K562 (cell line): Measurements from ENCODE around the gene TMA7B. TPM values are rescaled to one million over a fixed set of nuclear protein-coding genes. Genes with fewer than 3 reads are reported as not detected.

Experiments
- BCL6 ChIP-seq: fragments of 250-450 bp; sonication (Bioruptor Pico); IDR thresholded peaks from 2 replicates; pipeline ENCODE4 v1.4.0; 2020
- BCOR ChIP-seq: fragments of 450-650 bp; IDR thresholded peaks from 2 replicates; pipeline ENCODE4 v1.6.1; 2016
- CHCHD3 ChIP-seq: fragments of 250-450 bp; sonication (Bioruptor Pico); IDR thresholded peaks from 2 replicates; pipeline ENCODE4 v2.1.2; 2022; ENCODE audit warnings: mild to moderate bottlenecking
- FIP1L1 ChIP-seq: fragments of 200-400 bp; formaldehyde crosslinking; IDR thresholded peaks from 2 replicates; pipeline ENCODE4 v1.6.1; 2018; ENCODE audit warnings: mild to moderate bottlenecking, low read depth, low read length; ENCODE audit not compliant: poor library complexity, severe bottlenecking
- FUS ChIP-seq: fragments of 200-400 bp; formaldehyde crosslinking; optimal IDR thresholded peaks from 2 replicates; pipeline ENCODE3; 2017; ENCODE audit warnings: low read depth, low read length
- MAFK ChIP-seq: IDR thresholded peaks from 2 replicates; pipeline ENCODE4 v1.6.1; 2011; ENCODE audit warnings: low read length, improper control_type of control experiment
- MECOM ChIP-seq: fragments of 250-450 bp; sonication (Bioruptor Pico); IDR thresholded peaks from 2 replicates; pipeline ENCODE4 v1.8.0; 2022; ENCODE audit warnings: inconsistent platforms
- NFIX ChIP-seq: fragments of 250-450 bp; sonication (Bioruptor Pico); IDR thresholded peaks from 2 replicates; pipeline ENCODE4 v1.4.0; 2020; ENCODE audit warnings: low read depth, mild to moderate bottlenecking, moderate library complexity
- NR1H2 ChIP-seq: sonication (generic); formaldehyde crosslinking; IDR thresholded peaks from 2 replicates; pipeline ENCODE4 v1.4.0; 2020; ENCODE audit warnings: mild to moderate bottlenecking, missing genetic modification reagents
- PHTF2 ChIP-seq: fragments of 250-450 bp; sonication (Bioruptor Pico); IDR thresholded peaks from 2 replicates; pipeline ENCODE4 v1.5.0; 2021; ENCODE audit warnings: mild to moderate bottlenecking
- POLR2AphosphoS5 ChIP-seq: IDR thresholded peaks from 2 replicates; pipeline ENCODE4 v1.6.1; 2011; ENCODE audit warnings: mild to moderate bottlenecking, low read depth, low read length, moderate library complexity; ENCODE audit not compliant: control insufficient read depth, insufficient read depth
- RCOR1 ChIP-seq, 2 experiments: IDR thresholded peaks; 2 replicates each; pipeline ENCODE4 v1.6.1; 2012; ENCODE audit warnings: low read depth in 2 of 2, low read length in 2 of 2, borderline replicate concordance in 1 of 2, improper control_type of control experiment in 1 of 2
- SRSF3 ChIP-seq: fragments of 200-400 bp; formaldehyde crosslinking; IDR thresholded peaks from 2 replicates; pipeline ENCODE4 v1.6.1; 2016; ENCODE audit warnings: mild to moderate bottlenecking, low read length, moderate library complexity; ENCODE audit not compliant: insufficient read depth
- TBL1XR1 ChIP-seq, 2 experiments: IDR thresholded peaks; 2 replicates each; pipeline ENCODE4 v1.6.1; 2012; ENCODE audit warnings: improper control_type of control experiment in 2 of 2, low read length in 2 of 2, mild to moderate bottlenecking in 1 of 2
- ZEB2 ChIP-seq: fragments of 450-650 bp; IDR thresholded peaks from 2 replicates; pipeline ENCODE4 v1.6.1; 2016
- ZFP36 ChIP-seq: fragments of 150-350 bp; IDR thresholded peaks from 2 replicates; pipeline ENCODE4 v1.6.1; 2018; ENCODE audit warnings: low read length, low read depth; ENCODE audit not compliant: partially characterized antibody
- ZNF184 ChIP-seq: sonication (generic); formaldehyde crosslinking; IDR thresholded peaks from 2 replicates; pipeline ENCODE4 v1.5.0; 2020; ENCODE audit warnings: missing genetic modification reagents
- ZNF263 ChIP-seq: sonication (generic); formaldehyde crosslinking; IDR thresholded peaks from 2 replicates; pipeline ENCODE4 v1.8.0; 2022; ENCODE audit warnings: mild to moderate bottlenecking, missing genetic modification reagents, borderline replicate concordance
- polyA plus RNA-seq, 8 experiments: library from polyadenylated mRNA; depleted of rRNA in 4 of 8; stranded (reverse) in 5 of 8; unstranded in 3 of 8; fragments of >200 nt; fragmentation: Nextera tagmentation in 2 of 8; fragmentation: Illumina TruSeq in 1 of 8; extraction: Ambion mirVana in 2 of 8; extraction: Trizol in 1 of 8; gene quantifications; 2 replicates each; pipeline versions ENCODE4 v1.2.1 to v1.2.3, GENCODE V29; 2011 to 2014; ENCODE audit warnings: inconsistent platforms in 1 of 8, missing spikeins in 1 of 8
- total RNA-seq, 7 experiments: library from RNA; depleted of rRNA in 6 of 7; stranded (reverse); fragments of >200 nt in 6 of 7; fragmentation: Illumina TruSeq in 2 of 7; extraction: Trizol in 2 of 7; gene quantifications; 2 replicates each; pipeline versions ENCODE4 v1.2.1 to v1.2.3, GENCODE V29; 2011 to 2021; ENCODE audit warnings: low replicate concordance in 1 of 7
- TF ChIP-seq, protein P1 (sequence below), 2 experiments: fragments of 450-650 bp in 1 of 2; sonication (generic) in 1 of 2; formaldehyde crosslinking; conservative IDR thresholded peaks; 2 replicates each; pipeline versions ENCODE4 v1.4.0 to v1.8.1; 2020 to 2022; ENCODE audit warnings: mild to moderate bottlenecking in 1 of 2, missing genetic modification reagents in 1 of 2
- TF ChIP-seq, protein P2 (sequence below): fragments of 450-650 bp; IDR thresholded peaks from 2 replicates; pipeline ENCODE4 v1.6.1; 2017; ENCODE audit warnings: antibody characterized with exemption
- TF ChIP-seq, protein P3 (sequence below): fragments of 250-450 bp; sonication (Bioruptor Pico); IDR thresholded peaks from 2 replicates; pipeline ENCODE4 v1.4.0; 2020

The TMA7B gene
- total and polyA plus RNA-seq, 9 of the 15 experiments (the other 6 are each of a cell fraction or from before 2014, with no cell fraction given) = 5.6 to 14.2 (median 11.8) TPM

DNA sequence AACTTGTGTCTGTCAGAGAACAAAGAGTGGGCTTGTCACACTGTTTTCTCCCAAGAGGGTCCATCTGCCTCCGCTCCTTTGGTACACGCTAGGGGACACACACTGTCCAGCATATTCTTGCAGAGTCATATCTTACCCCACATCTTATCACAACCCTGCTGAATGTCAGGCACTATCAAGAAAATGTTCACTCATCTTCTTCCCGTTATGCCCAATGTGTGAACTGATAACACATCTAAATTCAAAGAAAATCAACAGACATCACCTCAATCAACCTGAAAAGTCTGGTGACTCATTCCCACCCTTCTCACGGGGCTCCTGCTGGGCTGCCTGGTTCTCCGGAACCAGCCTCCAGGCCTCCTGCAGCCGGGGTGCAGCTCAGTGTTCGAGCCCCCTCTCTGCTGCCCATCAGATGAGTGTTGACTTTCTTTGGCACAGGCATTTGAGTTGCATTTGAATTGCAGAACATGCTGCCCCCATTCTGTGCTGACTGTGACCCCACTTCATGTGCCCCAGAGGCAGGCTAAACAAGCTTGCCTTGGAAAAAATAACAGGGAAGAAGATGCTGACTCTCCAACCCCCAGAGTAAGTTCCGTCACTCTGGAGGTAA is 40.0 kb upstream of the TMA7B start (continued):
- TF ChIP-seq FUS (no peak), ZFP36 (no peak), NR1H2 (CRISPR knock-in tag) (no peak), ZNF184 (CRISPR knock-in tag) (no peak), MAFK (peak; percentile 48; the same call in 1 of the 2 replicates), ZEB2 (peak; percentile 91), POLR2AphosphoS5 (peak; percentile 50; the same call in 1 of the 2 replicates), ZNF263 (no peak), BCL6 (CRISPR knock-in tag) (no peak), MECOM (CRISPR knock-in tag) (peak; percentile 92), NFIX (CRISPR knock-in tag) (no peak), CHCHD3 (CRISPR knock-in tag) (no peak), PHTF2 (CRISPR knock-in tag) (no peak), TBL1XR1 (IDR thresholded peaks at IDR 0.05; ENCODE audit: low read length in 2 of 2) (peak; percentile 58 to 89; a peak in 3 of 4 replicates), FIP1L1 (no peak), SRSF3 (no peak), RCOR1 (IDR thresholded peaks at IDR 0.05; ENCODE audit: borderline replicate concordance in 1 of 2, low read depth in 2 of 2, low read length in 2 of 2) (peak in 1 of 2 experiments; percentile 88; a peak in 1 of 4 replicates), BCOR (no peak)
- TF ChIP-seq, protein P1, sequence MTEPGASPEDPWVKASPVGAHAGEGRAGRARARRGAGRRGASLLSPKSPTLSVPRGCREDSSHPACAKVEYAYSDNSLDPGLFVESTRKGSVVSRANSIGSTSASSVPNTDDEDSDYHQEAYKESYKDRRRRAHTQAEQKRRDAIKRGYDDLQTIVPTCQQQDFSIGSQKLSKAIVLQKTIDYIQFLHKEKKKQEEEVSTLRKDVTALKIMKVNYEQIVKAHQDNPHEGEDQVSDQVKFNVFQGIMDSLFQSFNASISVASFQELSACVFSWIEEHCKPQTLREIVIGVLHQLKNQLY (CRISPR knock-in tag; conservative IDR thresholded peaks at IDR 0.05) = no peak
- TF ChIP-seq, protein P2, sequence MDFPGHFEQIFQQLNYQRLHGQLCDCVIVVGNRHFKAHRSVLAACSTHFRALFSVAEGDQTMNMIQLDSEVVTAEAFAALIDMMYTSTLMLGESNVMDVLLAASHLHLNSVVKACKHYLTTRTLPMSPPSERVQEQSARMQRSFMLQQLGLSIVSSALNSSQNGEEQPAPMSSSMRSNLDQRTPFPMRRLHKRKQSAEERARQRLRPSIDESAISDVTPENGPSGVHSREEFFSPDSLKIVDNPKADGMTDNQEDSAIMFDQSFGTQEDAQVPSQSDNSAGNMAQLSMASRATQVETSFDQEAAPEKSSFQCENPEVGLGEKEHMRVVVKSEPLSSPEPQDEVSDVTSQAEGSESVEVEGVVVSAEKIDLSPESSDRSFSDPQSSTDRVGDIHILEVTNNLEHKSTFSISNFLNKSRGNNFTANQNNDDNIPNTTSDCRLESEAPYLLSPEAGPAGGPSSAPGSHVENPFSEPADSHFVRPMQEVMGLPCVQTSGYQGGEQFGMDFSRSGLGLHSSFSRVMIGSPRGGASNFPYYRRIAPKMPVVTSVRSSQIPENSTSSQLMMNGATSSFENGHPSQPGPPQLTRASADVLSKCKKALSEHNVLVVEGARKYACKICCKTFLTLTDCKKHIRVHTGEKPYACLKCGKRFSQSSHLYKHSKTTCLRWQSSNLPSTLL = no peak
- TF ChIP-seq, protein P3, sequence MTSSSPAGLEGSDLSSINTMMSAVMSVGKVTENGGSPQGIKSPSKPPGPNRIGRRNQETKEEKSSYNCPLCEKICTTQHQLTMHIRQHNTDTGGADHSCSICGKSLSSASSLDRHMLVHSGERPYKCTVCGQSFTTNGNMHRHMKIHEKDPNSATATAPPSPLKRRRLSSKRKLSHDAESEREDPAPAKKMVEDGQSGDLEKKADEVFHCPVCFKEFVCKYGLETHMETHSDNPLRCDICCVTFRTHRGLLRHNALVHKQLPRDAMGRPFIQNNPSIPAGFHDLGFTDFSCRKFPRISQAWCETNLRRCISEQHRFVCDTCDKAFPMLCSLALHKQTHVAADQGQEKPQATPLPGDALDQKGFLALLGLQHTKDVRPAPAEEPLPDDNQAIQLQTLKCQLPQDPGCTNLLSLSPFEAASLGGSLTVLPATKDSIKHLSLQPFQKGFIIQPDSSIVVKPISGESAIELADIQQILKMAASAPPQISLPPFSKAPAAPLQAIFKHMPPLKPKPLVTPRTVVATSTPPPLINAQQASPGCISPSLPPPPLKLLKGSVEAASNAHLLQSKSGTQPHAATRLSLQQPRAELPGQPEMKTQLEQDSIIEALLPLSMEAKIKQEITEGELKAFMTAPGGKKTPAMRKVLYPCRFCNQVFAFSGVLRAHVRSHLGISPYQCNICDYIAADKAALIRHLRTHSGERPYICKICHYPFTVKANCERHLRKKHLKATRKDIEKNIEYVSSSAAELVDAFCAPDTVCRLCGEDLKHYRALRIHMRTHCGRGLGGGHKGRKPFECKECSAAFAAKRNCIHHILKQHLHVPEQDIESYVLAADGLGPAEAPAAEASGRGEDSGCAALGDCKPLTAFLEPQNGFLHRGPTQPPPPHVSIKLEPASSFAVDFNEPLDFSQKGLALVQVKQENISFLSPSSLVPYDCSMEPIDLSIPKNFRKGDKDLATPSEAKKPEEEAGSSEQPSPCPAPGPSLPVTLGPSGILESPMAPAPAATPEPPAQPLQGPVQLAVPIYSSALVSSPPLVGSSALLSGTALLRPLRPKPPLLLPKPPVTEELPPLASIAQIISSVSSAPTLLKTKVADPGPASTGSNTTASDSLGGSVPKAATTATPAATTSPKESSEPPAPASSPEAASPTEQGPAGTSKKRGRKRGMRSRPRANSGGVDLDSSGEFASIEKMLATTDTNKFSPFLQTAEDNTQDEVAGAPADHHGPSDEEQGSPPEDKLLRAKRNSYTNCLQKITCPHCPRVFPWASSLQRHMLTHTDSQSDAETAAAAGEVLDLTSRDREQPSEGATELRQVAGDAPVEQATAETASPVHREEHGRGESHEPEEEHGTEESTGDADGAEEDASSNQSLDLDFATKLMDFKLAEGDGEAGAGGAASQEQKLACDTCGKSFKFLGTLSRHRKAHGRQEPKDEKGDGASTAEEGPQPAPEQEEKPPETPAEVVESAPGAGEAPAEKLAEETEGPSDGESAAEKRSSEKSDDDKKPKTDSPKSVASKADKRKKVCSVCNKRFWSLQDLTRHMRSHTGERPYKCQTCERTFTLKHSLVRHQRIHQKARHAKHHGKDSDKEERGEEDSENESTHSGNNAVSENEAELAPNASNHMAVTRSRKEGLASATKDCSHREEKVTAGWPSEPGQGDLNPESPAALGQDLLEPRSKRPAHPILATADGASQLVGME (CRISPR knock-in tag) = no peak
